Heart left ventricle (tissue), 16 donors: Measurements from ENCODE around the gene ZNF587B. TPM values are rescaled to one million over a fixed set of nuclear protein-coding genes. Genes with fewer than 3 reads are reported as not detected.
"Not testable (repeated sequence)": the region's sequence is repeated elsewhere in the genome, so short reads cannot be mapped to it uniquely, and the experiment has no call there.

Source experiments
- ATAC-seq, 4 donors: fragments of 200-7000 bp; cut with Tn5 transposase; one replicate each; pipeline ENCODE4 v1.9.1; 2020 to 2022; ENCODE audit warnings: moderate library complexity in 4 of 4, mild to moderate bottlenecking in 3 of 4, moderate number of reproducible peaks in 1 of 4
- DNase-seq, 5 donors: peaks; one replicate each; pipeline ENCODE4 v3.0.0-alpha.2; 2020
- H3K27ac ChIP-seq, 12 donors: fragments of 200-600 bp; sonication (generic) in 4 of 12; one replicate each; pipeline versions ENCODE4 v1.5.0 to v1.8.0; 2016 to 2022; ENCODE audit warnings: mild to moderate bottlenecking in 2 of 12
- H3K27me3 ChIP-seq, 9 donors: fragments of 200-600 bp; sonication (generic) in 2 of 9; one replicate each; pipeline versions ENCODE4 v1.5.1 to v1.8.0; 2016 to 2022; ENCODE audit warnings: mild to moderate bottlenecking in 3 of 9
- H3K36me3 ChIP-seq, 9 donors: fragments of 200-600 bp; sonication (generic) in 2 of 9; one replicate each; pipeline versions ENCODE4 v1.5.0 to v1.8.0; 2018 to 2022; ENCODE audit warnings: mild to moderate bottlenecking in 2 of 9
- H3K4me1 ChIP-seq, 12 donors: fragments of 200-600 bp; sonication (generic) in 4 of 12; one replicate each; pipeline versions ENCODE4 v1.5.0 to v1.8.0; 2016 to 2022; ENCODE audit warnings: mild to moderate bottlenecking in 3 of 12
- H3K4me3 ChIP-seq, 12 donors: fragments of 200-600 bp; sonication (generic) in 4 of 12; one replicate each; pipeline versions ENCODE4 v1.5.0 to v1.8.0; 2017 to 2022; ENCODE audit warnings: mild to moderate bottlenecking in 9 of 12, moderate library complexity in 4 of 12
- H3K9me3 ChIP-seq, 12 donors: fragments of 200-600 bp; sonication (generic) in 4 of 12; one replicate each; pipeline versions ENCODE4 v1.5.0 to v1.8.0; 2016 to 2022; ENCODE audit warnings: mild to moderate bottlenecking in 1 of 12
- POLR2A ChIP-seq, 2 donors: fragments of 450-650 bp; IDR thresholded peaks; one replicate each; pipeline ENCODE4 v1.6.1; 2017; ENCODE audit warnings: antibody characterized with exemption in 2 of 2, mild to moderate bottlenecking in 2 of 2, moderate library complexity in 2 of 2
- WGBS, 4 donors: extraction: QIAGEN DNeasy Blood & Tissue Kit in 2 of 4; methylation state at CpG; one replicate each; pipeline versions ENCODE4 v1.1.5 to v1.1.7; 2013 to 2018; 5-methylcytosine and 5-hydroxymethylcytosine counted together
- intact Hi-C, 10 donors: fragments of 100-400 bp; cut with DNase I; formaldehyde crosslinking; loops; one replicate each; pipeline versions ENCODE4 v1.11.1 to v1.14.2; 2022
- polyA plus RNA-seq, 2 donors: library from polyadenylated mRNA; stranded (reverse); fragments of 200-250 nt; gene quantifications; one replicate each; pipeline ENCODE4 v1.2.3, GENCODE V29; 2013
- total RNA-seq, 9 donors: library from RNA; depleted of rRNA in 2 of 9; stranded (reverse); fragments of >200 nt in 2 of 9; fragmentation: NEBNext Ultra II Directional in 3 of 9; extraction: Animal tissue kit (Norgen Biotek cat#: 25700) in 3 of 9; gene quantifications; one replicate each; pipeline versions ENCODE4 v1.1.0 to v1.2.4, GENCODE V29; 2016 to 2023
- TF ChIP-seq, protein P1 (sequence below), 12 donors: fragments of 200-600 bp; sonication (generic) in 4 of 12; IDR thresholded peaks; one replicate each; pipeline versions ENCODE4 v1.5.0 to v1.8.0; 2018 to 2022; ENCODE audit warnings: antibody characterized with exemption in 12 of 12, mild to moderate bottlenecking in 5 of 12
- donor health status: ischemic (EF 13 %, LVEDD 7.1; RV severe dilation, severe dysfunction).
- donor health status: healthy with polysubstance abuse.
- donor health status: DM: no; HTN: yes; CAD: no.
- donor health status: DM: no; HTN: no; CAD: no.
- donor health status: ischemic (EF 25% LVEDD 6.9; RV normal size, moderate dysfunction).
- donor health status: ischemic (EF 25% LVEDD 5.7; RV mildly dilated, moderate dysfunction).
- donor health status: healthy.
- donor health status: DM: yes; HTN: yes; CAD: no.
- donor health status: ischemic (EF 35%, LVEDD 5.7; RV mildly dilated, moderate dysfunction).
- donor health status: nonischemic (EF 11% LVEDD 7.7; RV severe dilation, severe dysfunction).
- donor health status: DM: yes; HTN: yes; CAD: no.
- donor health status: PGD.
- donor health status: ischemic (EF 29% LVEDD 5.4; RV normal size, mild dysfunction).
- donor health status: nonischemic (EF 23%, LVEDD 6.1; RV moderate dilation, normal function).

Gene ZNF587B
- total and polyA plus RNA-seq, 11 donors, result 2.9 to 9.2 (median 6.4) TPM

- Histone ChIP-seq H3K9me3 (peaks cover 0 to 27% (median 0%) of the 10 kb centered on the region in 12 donors), H3K4me1 (peaks cover 0 to 22% (median 11%) of the 10 kb centered on the region in 12 donors), H3K27me3 (no peaks in the 10 kb centered on the region), H3K36me3 (peaks cover 0 to 24% (median 8%) of the 10 kb centered on the region in 9 donors), H3K4me3 (peak overlapping the region in 11 of 12 donors; percentile 66 to 91 (median 79)), H3K27ac (peak overlapping the region in 5 of 12 donors; percentile 4 to 84 (median 77))
- WGBS, 4 donors, result 18 to 27% (median 22%) methylated on average over 6 of the region's 6 CpGs
- intact Hi-C loops, result loop anchor here in 1 of 10 donors (10.0 kb wide), 1 partner anchor 143 kb away; the partner anchor contains the start of gene ZNF776
- ATAC-seq (no peak), DNase-seq (no peak)
- TF ChIP-seq POLR2A (IDR thresholded peaks at IDR 0.05), result no peak
- TF ChIP-seq, protein P1, sequence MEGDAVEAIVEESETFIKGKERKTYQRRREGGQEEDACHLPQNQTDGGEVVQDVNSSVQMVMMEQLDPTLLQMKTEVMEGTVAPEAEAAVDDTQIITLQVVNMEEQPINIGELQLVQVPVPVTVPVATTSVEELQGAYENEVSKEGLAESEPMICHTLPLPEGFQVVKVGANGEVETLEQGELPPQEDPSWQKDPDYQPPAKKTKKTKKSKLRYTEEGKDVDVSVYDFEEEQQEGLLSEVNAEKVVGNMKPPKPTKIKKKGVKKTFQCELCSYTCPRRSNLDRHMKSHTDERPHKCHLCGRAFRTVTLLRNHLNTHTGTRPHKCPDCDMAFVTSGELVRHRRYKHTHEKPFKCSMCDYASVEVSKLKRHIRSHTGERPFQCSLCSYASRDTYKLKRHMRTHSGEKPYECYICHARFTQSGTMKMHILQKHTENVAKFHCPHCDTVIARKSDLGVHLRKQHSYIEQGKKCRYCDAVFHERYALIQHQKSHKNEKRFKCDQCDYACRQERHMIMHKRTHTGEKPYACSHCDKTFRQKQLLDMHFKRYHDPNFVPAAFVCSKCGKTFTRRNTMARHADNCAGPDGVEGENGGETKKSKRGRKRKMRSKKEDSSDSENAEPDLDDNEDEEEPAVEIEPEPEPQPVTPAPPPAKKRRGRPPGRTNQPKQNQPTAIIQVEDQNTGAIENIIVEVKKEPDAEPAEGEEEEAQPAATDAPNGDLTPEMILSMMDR (IDR thresholded peaks at IDR 0.05), result no peak
Observed at GRCh38 chr19:57887195-57887941, 57.3 kb downstream of the ZNF587B start.

- Histone ChIP-seq H3K9me3 (peaks cover 0 to 27% (median 0%) of the 10 kb centered on the region in 12 donors), H3K27me3 (no peaks in the 10 kb centered on the region), H3K36me3 (peaks cover 0 to 21% (median 7%) of the 10 kb centered on the region in 9 donors), H3K4me1 (peaks cover 0 to 22% (median 11%) of the 10 kb centered on the region in 12 donors), H3K4me3 (peak overlapping the region; percentile 25 to 91 (median 78)), H3K27ac (peak overlapping the region in 10 of 12 donors; percentile 58 to 84 (median 78))
- no peak for TF ChIP-seq POLR2A (IDR thresholded peaks at IDR 0.05)
- TF ChIP-seq, protein P1 (IDR thresholded peaks at IDR 0.05), result no peak
- no peak for DNase-seq
- peak in 1 of 4 donors; percentile 4 for ATAC-seq
- 3 to 10% (median 8%) methylated on average over 8 of the region's 8 CpGs for WGBS, 4 donors
- intact Hi-C loops, result loop anchor here in 1 of 10 donors (10.0 kb wide), 1 partner anchor 143 kb away; the partner anchor contains the start of gene ZNF776
Observed at GRCh38 chr19:57888107-57888559, 58.0 kb downstream of the ZNF587B start.

- Histone ChIP-seq H3K36me3 (peaks cover 0 to 16% (median 4%) of the 10 kb centered on the region in 9 donors), H3K9me3 (peaks cover 0 to 24% (median 0%) of the 10 kb centered on the region in 12 donors), H3K4me1 (peaks cover 0 to 22% (median 11%) of the 10 kb centered on the region in 12 donors), H3K27ac (peak within 1 kb of the TSS in 11 of 12 donors; percentile 56 to 84 (median 77)), H3K4me3 (peak within 1 kb of the TSS; percentile 25 to 91 (median 78)), H3K27me3 (no peaks in the 10 kb centered on the region)
- WGBS, 4 donors, result 1% methylated on average over 41 to 43 of the region's 43 CpGs
- intact Hi-C loops, result loop anchor here in 1 of 10 donors (10.0 kb wide), 1 partner anchor 144 kb away; the partner anchor contains the start of gene ZNF776
- DNase-seq (peak; percentile 86 to 90 (median 88)), ATAC-seq (peak; percentile 91 to 96 (median 94))
- peak in 1 of 2 donors; percentile 25 for TF ChIP-seq POLR2A (IDR thresholded peaks at IDR 0.05)
- TF ChIP-seq, protein P1 (IDR thresholded peaks at IDR 0.05), result peak; percentile 24 to 77 (median 49)
Observed at GRCh38 chr19:57888560-57889231, 58.6 kb downstream of the ZNF587B start, which contains the start of gene ZNF814. TSS of gene ZNF814 (minus strand) at chr19:57889037. CDS start at chr19:57888802, 235 bp downstream.

- H3K36me3 ChIP-seq, DNase-seq, ATAC-seq, H3K27me3 ChIP-seq, H3K27ac ChIP-seq, H3K4me3 ChIP-seq, H3K9me3 ChIP-seq: not testable (repeated sequence)
- intact Hi-C loops, result loop anchor here in 2 of 10 donors (10.0 kb wide), 1 partner anchor 146 kb away; the partner anchor contains the start of gene ZNF776 (in 2 of the 2)
- peaks cover 0 to 22% (median 10%) of the 10 kb centered on the region in 12 donors for H3K4me1 ChIP-seq
- 33 to 52% (median 43%) methylated on average over 3 of the region's 3 CpGs for WGBS, 4 donors
Observed at GRCh38 chr19:57890706-57891105, 60.6 kb downstream of the ZNF587B start.

Other genes starting within 250 kb of the ZNF587B start
- 1 to 10 TPM; 2.7 to 5.6 (median 4.4) TPM for gene ZIK1, start 246.2 kb upstream of the ZNF587B start, total RNA-seq
- 1 to 10 TPM; 1.1 to 8.0 TPM for gene ZIK1, start 246.2 kb upstream of the ZNF587B start, polyA plus RNA-seq
- gene ZNF530, start 230.4 kb upstream of the ZNF587B start, total RNA-seq, result 1 to 10 TPM; 2.7 to 7.5 (median 3.9) TPM
- gene ZNF530, start 230.4 kb upstream of the ZNF587B start, polyA plus RNA-seq, result 1 to 10 TPM; 4.9 to 8.7 TPM
- gene ZNF134, start 216.1 kb upstream of the ZNF587B start, total RNA-seq, result 10 to 100 TPM; 12.6 to 15.8 (median 13.8) TPM
- 10 to 100 TPM in 1 of 2 donors, 1 to 10 TPM in 1; 5.3 to 14.7 TPM for gene ZNF134, start 216.1 kb upstream of the ZNF587B start, polyA plus RNA-seq
- gene ZNF211, start 197.1 kb upstream of the ZNF587B start, total RNA-seq, result 10 to 100 TPM in 4 of 9 donors, 1 to 10 TPM in 5; 6.8 to 14.4 (median 9.0) TPM
- 10 to 100 TPM in 1 of 2 donors, 1 to 10 TPM in 1; 5.6 to 11.4 TPM for gene ZNF211, start 197.1 kb upstream of the ZNF587B start, polyA plus RNA-seq
- gene ZSCAN4, start 161.4 kb upstream of the ZNF587B start, total RNA-seq, result under 1 TPM in 1 of 9 donors, not detected in 8; 0.14 TPM
- under 1 TPM; 0.03 to 0.11 TPM for gene ZSCAN4, start 161.4 kb upstream of the ZNF587B start, polyA plus RNA-seq
- gene ZNF551, start 148.3 kb upstream of the ZNF587B start, total RNA-seq, result 10 to 100 TPM in 1 of 9 donors, 1 to 10 TPM in 8; 3.0 to 11.3 (median 4.3) TPM
- gene ZNF551, start 148.3 kb upstream of the ZNF587B start, polyA plus RNA-seq, result 1 to 10 TPM; 2.4 to 3.9 TPM
- gene ZNF154, start 121.1 kb upstream of the ZNF587B start, total RNA-seq, result 1 to 10 TPM; 1.4 to 5.3 (median 4.0) TPM
- gene ZNF154, start 121.1 kb upstream of the ZNF587B start, polyA plus RNA-seq, result 1 to 10 TPM; 1.4 to 4.3 TPM
- gene ZNF671, start 102.7 kb upstream of the ZNF587B start, total RNA-seq, result 10 to 100 TPM in 2 of 9 donors, 1 to 10 TPM in 7; 5.1 to 10.7 (median 7.6) TPM
- 1 to 10 TPM; 4.6 to 4.9 TPM for gene ZNF671, start 102.7 kb upstream of the ZNF587B start, polyA plus RNA-seq
- 10 to 100 TPM in 7 of 9 donors, 1 to 10 TPM in 2; 8.1 to 17.3 (median 12.9) TPM for gene ZNF776, start 83.5 kb upstream of the ZNF587B start, total RNA-seq
- 1 to 10 TPM; 4.8 to 9.6 TPM for gene ZNF776, start 83.5 kb upstream of the ZNF587B start, polyA plus RNA-seq
- 10 to 100 TPM in 7 of 9 donors, 1 to 10 TPM in 2; 6.7 to 13.3 (median 11.9) TPM for gene ZNF586, start 60.6 kb upstream of the ZNF587B start, total RNA-seq
- 1 to 10 TPM; 8.5 to 9.2 TPM for gene ZNF586, start 60.6 kb upstream of the ZNF587B start, polyA plus RNA-seq
- gene ZNF552, start 15.4 kb upstream of the ZNF587B start, total RNA-seq, result 1 to 10 TPM; 2.6 to 5.2 (median 3.9) TPM
- gene ZNF552, start 15.4 kb upstream of the ZNF587B start, polyA plus RNA-seq, result 1 to 10 TPM; 1.7 to 3.4 TPM
- gene ZNF587, start 19.6 kb downstream of the ZNF587B start, total RNA-seq, result 10 to 100 TPM in 7 of 9 donors, 1 to 10 TPM in 2; 9.4 to 25.4 (median 15.0) TPM
- gene ZNF587, start 19.6 kb downstream of the ZNF587B start, polyA plus RNA-seq, result 10 to 100 TPM in 1 of 2 donors, 1 to 10 TPM in 1; 8.9 to 23.3 TPM
- 10 to 100 TPM in 6 of 9 donors, 1 to 10 TPM in 3; 8.7 to 16.4 (median 10.5) TPM for gene ZNF814, start 58.7 kb downstream of the ZNF587B start, total RNA-seq
- 10 to 100 TPM; 10.3 to 20.9 TPM for gene ZNF814, start 58.7 kb downstream of the ZNF587B start, polyA plus RNA-seq
- gene ZNF417, start 86.3 kb downstream of the ZNF587B start, total RNA-seq, result 10 to 100 TPM in 4 of 9 donors, 1 to 10 TPM in 5; 7.8 to 15.6 (median 9.1) TPM
- 1 to 10 TPM; 3.8 to 5.0 TPM for gene ZNF417, start 86.3 kb downstream of the ZNF587B start, polyA plus RNA-seq
- 10 to 100 TPM in 6 of 9 donors, 1 to 10 TPM in 3; 6.3 to 17.0 (median 11.9) TPM for gene ZNF418, start 105.1 kb downstream of the ZNF587B start, total RNA-seq
- gene ZNF418, start 105.1 kb downstream of the ZNF587B start, polyA plus RNA-seq, result 1 to 10 TPM; 3.5 to 8.6 TPM
- gene ZNF256, start 117.4 kb downstream of the ZNF587B start, total RNA-seq, result 10 to 100 TPM in 4 of 9 donors, 1 to 10 TPM in 5; 5.1 to 13.4 (median 9.7) TPM
- 1 to 10 TPM; 5.6 to 6.0 TPM for gene ZNF256, start 117.4 kb downstream of the ZNF587B start, polyA plus RNA-seq
- gene C19orf18, start 144.2 kb downstream of the ZNF587B start, total RNA-seq, result 1 to 10 TPM; 1.0 to 2.8 (median 2.3) TPM
- gene C19orf18, start 144.2 kb downstream of the ZNF587B start, polyA plus RNA-seq, result 1 to 10 TPM in 1 of 2 donors, under 1 TPM in 1; 0.40 to 4.5 TPM
- 10 to 100 TPM in 7 of 9 donors, 1 to 10 TPM in 2; 7.8 to 14.3 (median 12.2) TPM for gene ZNF606, start 172.5 kb downstream of the ZNF587B start, total RNA-seq
- 10 to 100 TPM in 1 of 2 donors, 1 to 10 TPM in 1; 6.4 to 10.7 TPM for gene ZNF606, start 172.5 kb downstream of the ZNF587B start, polyA plus RNA-seq
- not detected for gene ZSCAN1, start 203.7 kb downstream of the ZNF587B start, total RNA-seq
- under 1 TPM in 1 of 2 donors, not detected in 1; 0.14 TPM for gene ZSCAN1, start 203.7 kb downstream of the ZNF587B start, polyA plus RNA-seq
- 1 to 10 TPM; 2.1 to 4.5 (median 3.4) TPM for gene ZNF135, start 229.0 kb downstream of the ZNF587B start, total RNA-seq
- 1 to 10 TPM; 2.0 to 3.9 TPM for gene ZNF135, start 229.0 kb downstream of the ZNF587B start, polyA plus RNA-seq